ENCODE results near the gene BNIP2.

Gene BNIP2

DNA sequence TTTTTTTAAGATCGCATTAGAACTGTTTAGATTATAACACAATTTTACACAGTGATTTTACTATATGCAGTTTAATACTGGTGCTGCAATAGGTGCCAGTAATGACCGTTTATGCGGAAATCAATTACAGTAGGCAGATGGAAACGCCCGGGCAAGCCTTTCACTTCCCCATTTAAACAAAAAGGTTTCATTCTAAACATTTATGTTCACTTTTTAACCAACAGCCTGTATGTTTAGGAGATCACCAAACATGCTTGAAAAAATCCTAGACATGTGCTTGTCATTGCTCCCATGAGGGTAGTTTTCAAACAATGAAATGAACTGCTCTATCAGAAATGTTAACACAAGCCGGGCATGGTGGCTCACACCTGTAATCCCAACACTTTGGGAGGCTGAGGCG, 2.7 kb downstream of the BNIP2 start:
- DNase-seq (ENCODE audit: insufficient read length) (peak; percentile 22), FAIRE-seq (no peak)
- TF ChIP-seq TAF1 (IDR thresholded peaks at IDR 0.05; ENCODE audit: borderline replicate concordance, low read depth, low read length) (no peak), POLR2AphosphoS5 (IDR thresholded peaks at IDR 0.05; ENCODE audit: low read depth, low read length) (no peak), POLR2A (IDR thresholded peaks at IDR 0.05; ENCODE audit: low read depth, low read length) (no peak)

DNA sequence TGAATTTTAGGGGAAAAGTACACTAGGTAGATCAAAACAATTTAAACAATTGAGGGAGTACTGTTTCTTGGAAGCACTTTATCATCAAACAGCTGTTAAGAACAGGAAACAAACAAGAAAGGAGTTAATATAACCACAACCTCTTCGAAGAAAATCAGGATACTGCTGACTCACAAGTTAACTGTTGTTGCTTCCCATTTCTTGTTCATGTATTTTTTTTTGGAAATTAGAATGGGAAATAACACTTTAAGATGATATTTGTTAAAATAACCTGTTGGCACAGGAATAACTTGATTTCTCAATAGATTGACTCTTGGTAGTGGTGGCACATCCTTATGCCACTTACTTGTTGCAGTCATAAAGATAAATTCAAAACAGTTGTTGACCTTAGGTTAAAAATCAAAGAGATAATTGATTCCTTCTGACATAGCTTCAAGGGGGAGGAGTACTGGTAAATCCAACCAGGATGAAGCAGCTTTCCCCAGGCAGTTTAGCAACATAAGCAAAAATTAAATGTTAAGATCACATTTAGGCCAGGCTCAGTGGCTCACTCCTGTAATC, 3.3 kb downstream of the BNIP2 start:
- FAIRE-seq: no peak
- TF ChIP-seq POLR2AphosphoS5 (IDR thresholded peaks at IDR 0.05; ENCODE audit: low read depth, low read length) (no peak), POLR2A (IDR thresholded peaks at IDR 0.05; ENCODE audit: low read depth, low read length) (no peak), TAF1 (IDR thresholded peaks at IDR 0.05; ENCODE audit: borderline replicate concordance, low read depth, low read length) (no peak)
- no peak for DNase-seq (ENCODE audit: insufficient read length)

DNA sequence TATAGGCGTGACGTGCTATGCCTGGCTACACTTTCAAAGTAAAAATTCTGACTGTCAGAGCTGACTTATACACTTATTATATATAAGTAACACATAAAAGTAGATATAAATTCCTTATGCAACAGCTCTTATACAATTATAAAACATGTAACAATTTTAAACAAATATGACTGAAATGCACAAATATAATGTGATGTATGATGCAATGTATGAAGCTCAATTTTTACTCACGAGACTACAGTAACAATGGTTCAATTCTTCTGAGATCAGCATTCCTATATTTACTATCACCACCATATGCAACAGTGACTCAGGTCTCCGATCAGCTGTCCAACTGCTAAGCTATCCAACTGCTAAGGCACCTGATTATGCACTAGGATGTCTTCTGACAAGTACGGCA, 8.2 kb downstream of the BNIP2 start:
- DNase-seq (ENCODE audit: insufficient read length) (no peak), FAIRE-seq (no peak)
- TF ChIP-seq TAF1 (IDR thresholded peaks at IDR 0.05; ENCODE audit: borderline replicate concordance, low read depth, low read length) (no peak), POLR2AphosphoS5 (IDR thresholded peaks at IDR 0.05; ENCODE audit: low read depth, low read length) (no peak)

DNA sequence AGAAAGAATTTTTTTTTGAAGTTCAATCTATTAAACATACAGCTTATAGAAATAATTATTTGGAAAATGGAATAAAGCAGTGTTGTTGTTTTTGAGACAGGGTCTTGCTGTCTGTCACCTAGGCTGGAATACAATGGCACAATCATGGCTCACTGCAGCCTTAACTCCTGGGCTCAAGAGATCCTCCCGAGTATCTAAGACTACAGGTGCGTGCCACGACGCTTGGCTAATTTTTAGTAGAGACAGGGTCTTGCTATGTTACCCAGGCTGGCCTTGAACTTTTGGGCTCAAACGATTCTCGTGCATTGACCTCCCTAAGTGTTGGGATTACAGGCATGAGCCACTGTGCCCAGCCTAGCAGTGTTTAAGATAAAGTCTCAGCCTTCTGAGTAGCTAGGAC, 8.8 kb downstream of the BNIP2 start:
- DNase-seq (ENCODE audit: insufficient read length): no peak
- TF ChIP-seq POLR2A (IDR thresholded peaks at IDR 0.05; ENCODE audit: low read depth, low read length): no peak
- TF ChIP-seq POLR2AphosphoS5 (IDR thresholded peaks at IDR 0.05; ENCODE audit: low read depth, low read length): 0 out of 2 replicates have a peak, but pooled peaks have one; percentile 26
- no peak for FAIRE-seq

DNA sequence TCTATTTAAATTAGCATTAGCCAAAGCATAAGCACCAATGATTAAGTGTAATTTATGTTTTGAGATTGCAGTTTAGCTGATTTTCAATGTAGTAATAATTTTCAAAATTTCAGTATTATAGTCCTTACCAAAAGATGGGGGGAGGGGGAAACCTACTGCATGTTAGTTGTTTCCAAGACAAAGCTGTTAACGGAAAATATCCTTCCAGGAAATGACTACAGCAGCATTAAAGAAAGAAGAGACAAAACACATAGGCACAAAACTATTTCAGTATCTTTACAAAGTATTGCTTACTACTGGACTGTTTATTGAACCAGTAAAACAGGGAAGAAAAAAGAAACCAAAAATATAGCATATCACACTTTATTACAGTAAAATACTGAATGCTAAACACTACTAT, 10.5 kb downstream of the BNIP2 start:
- TF ChIP-seq POLR2AphosphoS5 (IDR thresholded peaks at IDR 0.05; ENCODE audit: low read depth, low read length): no peak
- TF ChIP-seq POLR2A (IDR thresholded peaks at IDR 0.05; ENCODE audit: low read depth, low read length): no peak
- no peak for TF ChIP-seq TAF1 (IDR thresholded peaks at IDR 0.05; ENCODE audit: borderline replicate concordance, low read depth, low read length)
- DNase-seq (ENCODE audit: insufficient read length): no peak
- no peak for FAIRE-seq

DNA sequence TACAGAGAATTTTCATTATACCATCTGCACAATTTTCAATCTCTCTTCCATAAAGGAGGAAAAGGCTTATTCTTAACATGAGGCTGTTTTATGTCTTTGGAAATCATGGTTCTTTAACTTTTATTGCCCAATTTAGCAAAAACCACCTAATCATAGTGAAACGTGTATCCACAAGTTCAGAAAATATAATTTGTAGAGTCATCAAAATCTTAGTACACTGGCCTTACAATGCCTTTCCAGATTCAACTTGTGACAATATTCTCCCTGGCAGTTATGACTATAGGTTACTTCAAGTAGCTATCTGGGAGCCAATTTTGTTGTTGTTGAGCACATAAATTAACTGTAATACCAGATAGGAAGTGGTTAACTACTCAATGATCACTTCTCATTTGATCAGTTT, 10.9 kb downstream of the BNIP2 start:
- FAIRE-seq (no peak), DNase-seq (ENCODE audit: insufficient read length) (no peak)
- TF ChIP-seq POLR2AphosphoS5 (IDR thresholded peaks at IDR 0.05; ENCODE audit: low read depth, low read length) (no peak), TAF1 (IDR thresholded peaks at IDR 0.05; ENCODE audit: borderline replicate concordance, low read depth, low read length) (no peak), POLR2A (IDR thresholded peaks at IDR 0.05; ENCODE audit: low read depth, low read length) (no peak)

DNA sequence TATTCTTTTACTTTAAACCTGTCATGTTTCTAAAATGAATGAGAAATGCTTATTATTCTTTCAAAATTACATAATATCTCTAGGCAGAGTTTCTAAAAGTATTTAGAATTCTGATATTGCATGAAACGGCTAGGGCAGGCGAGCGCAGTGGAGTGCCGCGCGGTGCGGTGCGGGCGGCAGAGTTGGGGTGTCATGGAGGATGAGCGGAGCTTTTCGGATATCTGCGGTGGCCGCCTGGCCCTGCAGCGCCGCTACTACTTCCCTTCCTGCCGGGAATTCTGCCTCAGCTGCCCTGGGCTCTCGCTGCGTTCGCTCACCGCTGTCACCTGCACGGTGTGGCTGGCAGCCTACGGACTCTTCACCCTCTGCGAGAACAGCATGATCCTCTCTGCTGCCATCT, 12.6 kb downstream of the BNIP2 start:
- TF ChIP-seq TAF1 (IDR thresholded peaks at IDR 0.05; ENCODE audit: borderline replicate concordance, low read depth, low read length) (no peak), POLR2AphosphoS5 (IDR thresholded peaks at IDR 0.05; ENCODE audit: low read depth, low read length) (no peak), POLR2A (IDR thresholded peaks at IDR 0.05; ENCODE audit: low read depth, low read length) (no peak)
- DNase-seq (ENCODE audit: insufficient read length) (no peak), FAIRE-seq (peak; percentile 63)

DNA sequence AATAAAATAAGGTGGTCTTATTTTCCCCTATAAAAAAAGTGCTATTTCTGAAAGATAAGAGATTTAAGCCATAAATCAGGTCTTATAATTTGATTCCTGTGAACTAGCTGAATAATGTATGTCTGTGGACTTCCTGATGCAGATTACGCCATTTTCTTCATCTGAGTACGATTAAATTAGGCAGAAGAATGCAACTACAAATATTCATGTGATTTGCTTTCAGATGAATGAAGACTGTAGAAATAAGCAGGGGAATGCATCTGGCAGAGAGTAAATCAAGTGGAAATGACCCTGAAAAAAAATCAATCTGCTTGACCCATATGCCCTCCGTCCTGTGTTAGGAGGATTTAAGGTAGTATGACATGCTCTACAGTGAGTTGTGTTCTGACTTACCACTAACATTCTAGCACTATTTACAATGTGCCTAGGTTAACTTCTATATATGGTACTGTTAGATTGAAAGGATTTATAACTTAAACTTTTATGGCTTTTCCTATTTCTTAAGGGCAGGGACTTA, 14.7 kb downstream of the BNIP2 start:
- FAIRE-seq (no peak), DNase-seq (ENCODE audit: insufficient read length) (no peak)
- TF ChIP-seq POLR2A (IDR thresholded peaks at IDR 0.05; ENCODE audit: low read depth, low read length): no peak
- TF ChIP-seq POLR2AphosphoS5 (IDR thresholded peaks at IDR 0.05; ENCODE audit: low read depth, low read length): no peak
- TF ChIP-seq TAF1 (IDR thresholded peaks at IDR 0.05; ENCODE audit: borderline replicate concordance, low read depth, low read length): no peak

DNA sequence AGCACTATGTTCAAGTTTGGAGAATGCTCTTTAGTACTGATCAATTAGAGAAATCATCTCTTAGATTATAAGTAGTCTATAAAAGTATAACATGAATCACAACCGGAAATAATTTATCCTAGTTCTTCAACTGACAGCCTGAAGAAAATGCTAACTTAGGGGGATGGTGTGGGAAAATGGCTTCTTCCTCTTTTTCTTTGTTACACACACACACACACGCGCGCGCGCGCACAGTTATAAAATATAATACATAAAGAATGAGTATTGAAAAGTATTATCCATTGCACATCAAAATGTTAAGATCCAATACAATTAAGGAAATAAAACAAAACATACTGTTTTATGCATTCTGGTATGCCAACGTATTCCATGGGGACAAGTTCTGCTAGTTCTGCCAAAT, 20.6 kb downstream of the BNIP2 start:
- TF ChIP-seq TAF1 (IDR thresholded peaks at IDR 0.05; ENCODE audit: borderline replicate concordance, low read depth, low read length) (no peak), POLR2AphosphoS5 (IDR thresholded peaks at IDR 0.05; ENCODE audit: low read depth, low read length) (no peak), POLR2A (IDR thresholded peaks at IDR 0.05; ENCODE audit: low read depth, low read length) (no peak)
- FAIRE-seq (no peak), DNase-seq (ENCODE audit: insufficient read length) (no peak)

DNA sequence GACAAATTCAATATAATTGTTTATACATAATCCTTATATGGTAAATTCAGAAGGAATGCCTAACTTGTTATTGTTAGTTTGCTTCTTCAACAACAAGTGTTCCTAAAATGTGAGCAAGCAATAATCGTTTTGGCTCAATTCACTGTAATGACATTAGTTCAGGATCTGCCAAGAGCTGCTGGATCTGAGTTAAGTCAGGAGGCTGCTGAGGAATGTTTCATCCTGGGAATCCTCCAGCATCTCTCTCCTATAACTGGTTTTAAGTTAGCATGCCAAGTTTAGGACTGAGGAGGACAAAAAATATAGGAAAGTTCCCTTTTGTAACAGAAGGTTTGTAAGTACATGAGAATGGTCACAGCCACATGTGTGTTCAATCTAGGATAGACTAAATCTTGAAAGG, 26.9 kb downstream of the BNIP2 start:
- no peak for TF ChIP-seq TAF1 (IDR thresholded peaks at IDR 0.05; ENCODE audit: borderline replicate concordance, low read depth, low read length)
- TF ChIP-seq POLR2AphosphoS5 (IDR thresholded peaks at IDR 0.05; ENCODE audit: low read depth, low read length): no peak
- no peak for TF ChIP-seq POLR2A (IDR thresholded peaks at IDR 0.05; ENCODE audit: low read depth, low read length)
- DNase-seq (ENCODE audit: insufficient read length): no peak
- peak; percentile 57 for FAIRE-seq

DNA sequence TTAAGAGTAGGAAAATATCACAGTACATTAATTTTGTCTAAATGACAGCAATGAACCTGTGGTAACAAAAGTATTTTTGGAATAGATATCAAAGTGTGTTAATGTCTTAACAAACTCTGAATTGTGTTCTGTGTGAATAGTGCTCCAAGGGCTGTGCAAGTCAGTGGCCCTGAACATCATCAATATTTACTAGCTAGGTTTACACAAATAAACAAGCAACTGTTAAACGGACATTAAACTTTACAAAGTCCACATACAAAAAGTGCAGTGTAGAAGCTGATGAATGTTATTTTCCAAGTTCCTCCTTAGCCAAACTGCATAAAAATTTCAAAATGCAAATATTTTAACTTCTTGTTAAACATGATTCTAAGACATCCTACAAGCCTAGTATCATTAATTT, 29.8 kb downstream of the BNIP2 start:
- TF ChIP-seq POLR2AphosphoS5 (IDR thresholded peaks at IDR 0.05; ENCODE audit: low read depth, low read length) (no peak), TAF1 (IDR thresholded peaks at IDR 0.05; ENCODE audit: borderline replicate concordance, low read depth, low read length) (no peak), POLR2A (IDR thresholded peaks at IDR 0.05; ENCODE audit: low read depth, low read length) (no peak)
- no peak for FAIRE-seq
- no peak for DNase-seq (ENCODE audit: insufficient read length)

DNA sequence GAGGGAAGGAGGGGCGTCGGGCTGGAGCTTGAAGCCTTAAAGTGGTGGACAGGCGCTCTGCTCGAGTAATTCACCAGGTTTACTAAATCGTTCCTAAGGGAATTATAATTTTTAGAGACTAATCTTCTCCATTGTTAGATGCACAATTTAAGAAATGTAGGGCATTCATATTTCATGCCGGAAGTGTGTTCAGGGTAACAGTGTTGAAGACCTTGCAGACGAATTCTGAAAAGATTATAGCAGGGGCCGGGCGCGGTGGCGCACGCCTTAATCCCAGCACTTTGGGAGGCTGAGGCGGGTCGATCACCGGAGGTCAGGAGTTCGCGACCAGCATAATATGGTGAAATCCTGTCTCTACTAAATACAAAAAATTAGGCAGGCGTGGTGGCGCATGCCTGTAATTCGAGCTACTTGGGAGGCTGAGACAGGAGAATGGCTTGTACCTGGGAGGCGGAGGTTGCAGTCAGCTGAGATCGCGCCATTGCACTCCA, 31.4 kb downstream of the BNIP2 start:
- DNase-seq (ENCODE audit: insufficient read length) (no peak), FAIRE-seq (no peak)
- TF ChIP-seq TAF1 (IDR thresholded peaks at IDR 0.05; ENCODE audit: borderline replicate concordance, low read depth, low read length): no peak
- no peak for TF ChIP-seq POLR2A (IDR thresholded peaks at IDR 0.05; ENCODE audit: low read depth, low read length)
- 0 out of 2 replicates have a peak, but pooled peaks have one; percentile 0 for TF ChIP-seq POLR2AphosphoS5 (IDR thresholded peaks at IDR 0.05; ENCODE audit: low read depth, low read length)
